ENCODE data around the gene RIMS3. TPM values are rescaled to one million over a fixed set of nuclear protein-coding genes. Genes with fewer than 3 reads are reported as not detected.

The RIMS3 gene
- total and polyA plus RNA-seq, 12 donors, result 0.14 to 2.0 (median 0.71) TPM

GRCh38 chr1:40620150-40620549 is 45.3 kb downstream of the RIMS3 start:
- Histone ChIP-seq H3K27ac (no peak overlapping the region), H3K9me3 (peaks cover 0 to 9% (median 0%) of the 10 kb centered on the region in 11 donors), H3K4me3 (no peak overlapping the region), H3K27me3 (peaks cover 0 to 7% (median 0%) of the 10 kb centered on the region in 7 donors), H3K4me1 (no peaks in the 10 kb centered on the region), H3K36me3 (no peaks in the 10 kb centered on the region)
- WGBS, 2 donors, result 85 to 90% methylated on average over 5 of the region's 5 CpGs
- no peak for ATAC-seq
- no peak for TF ChIP-seq CTCF (IDR thresholded peaks at IDR 0.05)
- no peak for DNase-seq
- intact Hi-C loops (cut with DNase I), result loop anchor here in 5 of 10 donors (10.0 kb wide), 5 partner anchors 145 to 345 kb away; no protein-coding TSS in a partner anchor

- H3K4me3 ChIP-seq, result no peak overlapping the region
- peaks cover 0 to 9% (median 0%) of the 10 kb centered on the region in 11 donors for H3K9me3 ChIP-seq
- ATAC-seq, result no peak
- 87 to 89% methylated on average over 1 of the region's 1 CpG for WGBS, 2 donors
- DNase-seq, result no peak
- peaks cover 0 to 7% (median 0%) of the 10 kb centered on the region in 7 donors for H3K27me3 ChIP-seq
- no peaks in the 10 kb centered on the region for H3K36me3 ChIP-seq
- no peak overlapping the region for H3K27ac ChIP-seq
- no peaks in the 10 kb centered on the region for H3K4me1 ChIP-seq
- no peak for TF ChIP-seq CTCF (IDR thresholded peaks at IDR 0.05)
- intact Hi-C loops (cut with DNase I), result loop anchor here in 3 of 10 donors (10.0 kb wide), 2 partner anchors 47 to 337 kb away; partner anchors contain the start of gene RIMS3 (in 2 of the 3)
Measured at GRCh38 chr1:40618108-40618507, 47.4 kb downstream of the RIMS3 start.

- no peak overlapping the region for H3K4me3 ChIP-seq
- TF ChIP-seq CTCF (IDR thresholded peaks at IDR 0.05), result peak; percentile 42 to 88 (median 84)
- WGBS, 2 donors, result 31 to 32% methylated on average over 11 of the region's 11 CpGs
- H3K36me3 ChIP-seq, result no peaks in the 10 kb centered on the region
- peaks cover 0 to 5% (median 0%) of the 10 kb centered on the region in 7 donors for H3K27me3 ChIP-seq
- H3K27ac ChIP-seq, result no peak overlapping the region
- ATAC-seq (peak; percentile 75 to 90 (median 84)), DNase-seq (peak in 1 of 2 donors; percentile 74)
- H3K9me3 ChIP-seq, result peaks cover 0 to 9% (median 0%) of the 10 kb centered on the region in 11 donors
- intact Hi-C loops (cut with DNase I), result loop anchor here in 9 of 10 donors (1.0 to 10.0 kb wide), 9 partner anchors 52 to 342 kb away; partner anchors contain the start of gene RIMS3 (in 5 of the 9)
- H3K4me1 ChIP-seq, result peaks cover 0 to 6% (median 0%) of the 10 kb centered on the region in 9 donors
Measured at GRCh38 chr1:40612345-40612831, 53.1 kb downstream of the RIMS3 start.

GRCh38 chr1:40610156-40610555 is 55.3 kb downstream of the RIMS3 start:
- no peaks in the 10 kb centered on the region for H3K9me3 ChIP-seq
- H3K4me3 ChIP-seq, result no peak overlapping the region
- H3K36me3 ChIP-seq, result no peaks in the 10 kb centered on the region
- no peak for DNase-seq
- intact Hi-C loops (cut with DNase I), result loop anchor here in 8 of 10 donors (5.0 to 10.0 kb wide), 6 partner anchors 55 to 345 kb away; partner anchors contain the start of gene RIMS3 (in 5 of the 8)
- WGBS, 2 donors, result 79 to 85% methylated on average over 7 of the region's 7 CpGs
- H3K27ac ChIP-seq, result no peak overlapping the region
- ATAC-seq, result peak in 2 of 8 donors; percentile 34 to 38
- H3K4me1 ChIP-seq, result peaks cover 0 to 6% (median 0%) of the 10 kb centered on the region in 9 donors
- H3K27me3 ChIP-seq, result peaks cover 0 to 5% (median 0%) of the 10 kb centered on the region in 7 donors
- no peak for TF ChIP-seq CTCF (IDR thresholded peaks at IDR 0.05)
